ENCODE results near the gene DCHS1. TPM values are rescaled to one million over a fixed set of nuclear protein-coding genes. Genes with fewer than 3 reads are reported as not detected.

DCHS1 gene
- total and polyA plus RNA-seq, 2 of the 13 experiments (the other 11 are each of a cell fraction or from before 2014, with no cell fraction given) = under 0.01 to 0.03 TPM

- H2AFZ ChIP-seq (ENCODE audit: low read length) = no peak overlapping the region
- no peak overlapping the region for H3K9ac ChIP-seq (ENCODE audit: insufficient read depth, low read depth, low read length)
- no peak for DNase-seq (ENCODE audit: low spot score)
- CTCF ChIA-PET (ENCODE audit: low intra/inter-chr PET ratio, low total read pairs) = no interaction called here
- no TSS peak for BruUV-seq (replicated peaks)
- H3K27ac ChIP-seq (ENCODE audit: extremely low read length, insufficient read depth, low read length) = no peak overlapping the region
- no peaks in the 10 kb centered on the region for H3K9me3 ChIP-seq (ENCODE audit: low read length)
- POLR2A ChIA-PET = no interaction called here
- TF ChIP-seq BCL3 (CRISPR knock-in tag; IDR thresholded peaks at IDR 0.05) (no peak), PAF1 (CRISPR knock-in tag; IDR thresholded peaks at IDR 0.05) (no peak), NR2C2 (CRISPR knock-in tag; IDR thresholded peaks at IDR 0.05; ENCODE audit: borderline replicate concordance) (no peak), ISL2 (CRISPR knock-in tag; IDR thresholded peaks at IDR 0.05) (no peak), IRF2 (CRISPR knock-in tag; IDR thresholded peaks at IDR 0.05) (no peak), CBX5 (CRISPR knock-in tag; IDR thresholded peaks at IDR 0.05; ENCODE audit: borderline replicate concordance) (no peak), NFIC (IDR thresholded peaks at IDR 0.05; ENCODE audit: low read length) (no peak), ZNF124 (CRISPR knock-in tag; IDR thresholded peaks at IDR 0.05) (no peak), ZNF446 (CRISPR knock-in tag; IDR thresholded peaks at IDR 0.05) (no peak), KDM5A (IDR thresholded peaks at IDR 0.05; ENCODE audit: borderline replicate concordance, low read length) (no peak), ZNF646 (CRISPR knock-in tag; IDR thresholded peaks at IDR 0.05) (no peak), ZNF775 (CRISPR knock-in tag; IDR thresholded peaks at IDR 0.05; ENCODE audit: borderline replicate concordance) (no peak), RFXAP (CRISPR knock-in tag; IDR thresholded peaks at IDR 0.05; ENCODE audit: borderline replicate concordance) (no peak), ZNF572 (CRISPR knock-in tag; IDR thresholded peaks at IDR 0.05) (no peak)
- no peak for FAIRE-seq
- intact Hi-C loops (cut with micrococcal nuclease; ENCODE audit: unreplicated experiment) (no loop called here), in situ Hi-C loops (cut with HindIII; ENCODE audit: extremely low pct_ligation_motif_present, low pct_unique_long_range_greater_than_20kb) (no loop called here)
- H3K4me1 ChIP-seq (ENCODE audit: insufficient read depth, low read length) = no peaks in the 10 kb centered on the region
- no peaks in the 10 kb centered on the region for H3K79me2 ChIP-seq (ENCODE audit: insufficient read depth, low read length)
- H3K27me3 ChIP-seq (ENCODE audit: control insufficient read depth in 1 of 2, insufficient read depth in 2 of 2, low read length in 2 of 2) = peaks cover 0 to 5% of the 10 kb centered on the region in 2 experiments; a peak in 1 of 5 replicates
- no peak overlapping the region for H3K4me3 ChIP-seq (replicated peaks in 1 of 3; ENCODE audit: insufficient read depth in 1 of 3, low read depth in 2 of 3, low read length in 3 of 3)
- no peaks in the 10 kb centered on the region for H3K36me3 ChIP-seq (replicated peaks in 1 of 2; ENCODE audit: control insufficient read depth in 1 of 2, insufficient read depth in 2 of 2, low read length in 2 of 2)
- ATAC-seq = no peak
- H3K4me2 ChIP-seq (ENCODE audit: low read depth, low read length) = no peak overlapping the region
- WGBS (ENCODE audit: low lambda C conversion rate) = 44% methylated on average over 4 of the region's 4 CpGs
- H4K20me1 ChIP-seq (ENCODE audit: insufficient read depth, low read length) = no peaks in the 10 kb centered on the region
Measured at GRCh38 chr11:6674862-6675261, 19.3 kb upstream of the DCHS1 start.
